GM18873 (cell line): Measurements from ENCODE around the gene TRIM29.
"Not testable (repeated sequence)": the region's sequence is repeated elsewhere in the genome, so short reads cannot be mapped to it uniquely, and the experiment has no call there.

Experiments used
- ATAC-seq: cut with Tn5 transposase; IDR thresholded peaks from one replicate; pipeline ENCODE4 v1.9.1; 2021; ENCODE audit warnings: mild to moderate bottlenecking, moderate library complexity, moderate number of reproducible peaks; ENCODE audit not compliant: unreplicated experiment, low FRiP score

The TRIM29 gene

GRCh38 chr11:120173019-120173705 lies 35.2 kb upstream of the TRIM29 start:
- ATAC-seq: no peak

- no peak for ATAC-seq
Observed at GRCh38 chr11:120172054-120172911, 34.4 kb upstream of the TRIM29 start.

GRCh38 chr11:120170741-120171261 lies 32.9 kb upstream of the TRIM29 start:
- ATAC-seq: no peak

- ATAC-seq: no peak
Observed at GRCh38 chr11:120169981-120170698, 32.2 kb upstream of the TRIM29 start.

- ATAC-seq: no peak
Observed at GRCh38 chr11:120168960-120169681, 31.2 kb upstream of the TRIM29 start.

GRCh38 chr11:120168108-120168959 lies 30.4 kb upstream of the TRIM29 start:
- ATAC-seq: no peak

- ATAC-seq: no peak
Observed at GRCh38 chr11:120167659-120168058, 29.7 kb upstream of the TRIM29 start.

- ATAC-seq: no peak
Observed at GRCh38 chr11:120160436-120160835, 22.5 kb upstream of the TRIM29 start.

GRCh38 chr11:120153221-120153620 lies 15.3 kb upstream of the TRIM29 start:
- ATAC-seq: no peak

- no peak for ATAC-seq
Observed at GRCh38 chr11:120151536-120151935, 13.6 kb upstream of the TRIM29 start.

GRCh38 chr11:120149246-120149645 lies 11.3 kb upstream of the TRIM29 start:
- no peak for ATAC-seq

GRCh38 chr11:120147950-120148270 lies 10.0 kb upstream of the TRIM29 start:
- no peak for ATAC-seq

- no peak for ATAC-seq
Observed at GRCh38 chr11:120147094-120147949, 9.4 kb upstream of the TRIM29 start.

- ATAC-seq: no peak
Observed at GRCh38 chr11:120146413-120147093, 8.6 kb upstream of the TRIM29 start.

GRCh38 chr11:120144501-120144900 lies 6.6 kb upstream of the TRIM29 start:
- ATAC-seq: no peak

GRCh38 chr11:120143472-120143871 lies 5.6 kb upstream of the TRIM29 start:
- not testable (repeated sequence) for ATAC-seq

GRCh38 chr11:120142441-120143100 lies 4.7 kb upstream of the TRIM29 start:
- no peak for ATAC-seq
